ENCODE measurements around the gene ARHGAP12.

DNA sequence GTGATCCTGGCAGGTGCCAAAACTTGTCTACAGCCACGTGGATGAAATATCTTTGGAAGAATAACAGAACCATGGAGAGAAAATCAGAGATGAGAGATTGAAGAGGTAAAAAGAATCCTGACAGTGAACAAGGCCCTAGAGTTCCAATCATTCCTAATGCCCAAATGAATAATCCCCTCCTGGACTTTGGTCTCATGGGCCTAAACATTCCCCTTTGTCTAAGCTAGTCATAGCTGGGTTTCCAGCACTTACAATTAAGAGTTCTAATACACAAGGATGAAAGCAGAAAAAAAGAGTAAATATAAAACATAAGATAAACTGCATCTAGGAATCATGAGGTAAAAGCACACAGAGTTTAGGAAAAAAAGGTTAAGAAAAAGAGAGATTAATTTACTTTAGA lies 40.2 kb downstream of the ARHGAP12 start:
- TF ChIP-seq POLR2A (IDR thresholded peaks at IDR 0.05; ENCODE audit: low read length) (no peak), GATA1 (IDR thresholded peaks at IDR 0.05; ENCODE audit: low read depth, low read length) (no peak)
